Upper lobe of left lung (tissue), 6 donors: Measurements from ENCODE around the gene EZH2. TPM values are rescaled to one million over a fixed set of nuclear protein-coding genes. Genes with fewer than 3 reads are reported as not detected.

ENCODE experiments used
- ATAC-seq, 2 donors: fragments of 200-7000 bp; cut with Tn5 transposase; one replicate each; pipeline ENCODE4 v1.9.1; 2022; ENCODE audit warnings: mild to moderate bottlenecking in 2 of 2, moderate library complexity in 2 of 2; ENCODE audit not compliant: low FRiP score in 2 of 2
- DNase-seq, 2 donors: peaks; one replicate each; pipeline ENCODE4 v3.0.0-alpha.2; 2019 to 2020
- H3K27ac ChIP-seq, 4 donors: fragments of 200-600 bp; sonication (generic); one replicate each; pipeline ENCODE4 v1.5.1; 2016 to 2019
- H3K27me3 ChIP-seq, 4 donors: fragments of 200-600 bp; sonication (generic); one replicate each; pipeline ENCODE4 v1.5.1; 2017 to 2019
- H3K36me3 ChIP-seq, 4 donors: fragments of 200-600 bp; sonication (generic); one replicate each; pipeline ENCODE4 v1.5.1; 2016 to 2019
- H3K4me1 ChIP-seq, 4 donors: fragments of 200-600 bp; sonication (generic); one replicate each; pipeline ENCODE4 v1.5.1; 2018 to 2019
- H3K4me3 ChIP-seq, 4 donors: fragments of 200-600 bp; sonication (generic); one replicate each; pipeline ENCODE4 v1.5.1; 2017 to 2019; ENCODE audit warnings: mild to moderate bottlenecking in 2 of 4, moderate library complexity in 1 of 4
- H3K9me3 ChIP-seq, 4 donors: fragments of 200-600 bp; sonication (generic); one replicate each; pipeline ENCODE4 v1.5.1; 2018 to 2019
- CTCF ChIP-seq, 6 experiments: fragments of 450-650 bp in 4 of 6; fragments of 200-600 bp in 2 of 6; sonication (generic) in 2 of 6; IDR thresholded peaks; one replicate each; pipeline ENCODE4 v1.5.1; 2016 to 2019; ENCODE audit warnings: antibody characterized with exemption in 6 of 6
- EP300 ChIP-seq, 4 donors: sonication (generic); formaldehyde crosslinking; IDR thresholded peaks; one replicate each; pipeline ENCODE4 v1.5.1; 2017; ENCODE audit warnings: antibody characterized with exemption in 4 of 4, control low read depth in 2 of 4
- POLR2A ChIP-seq, 4 donors: fragments of 450-650 bp; IDR thresholded peaks; one replicate each; pipeline ENCODE4 v1.5.1; 2016 to 2017; ENCODE audit warnings: antibody characterized with exemption in 4 of 4, mild to moderate bottlenecking in 2 of 4
- POLR2AphosphoS5 ChIP-seq, 2 donors: sonication (generic); formaldehyde crosslinking; IDR thresholded peaks; one replicate each; pipeline ENCODE4 v1.5.1; 2017; ENCODE audit warnings: antibody characterized with exemption in 2 of 2
- WGBS, 2 donors: methylation state at CpG; one replicate each; pipeline ENCODE4 v1.1.5; 2017 to 2018; 5-methylcytosine and 5-hydroxymethylcytosine counted together
- total RNA-seq, 6 donors: library from RNA; depleted of rRNA in 4 of 6; stranded (reverse); fragments of >200 nt in 4 of 6; gene quantifications; one replicate each; pipeline versions ENCODE4 v1.1.0 to v1.2.1, GENCODE V29; 2016 to 2021
- donor health status: DM: no; HTN: no; CAD: no; lungs with moderate emphysema.
- donor health status: DM: no; HTN: yes; CAD: no; lungs with severe emphysema.

Gene EZH2
- total RNA-seq, 6 donors from 2014 or later: 0.89 to 4.6 (median 3.1) TPM

GRCh38 chr7:148871551-148871950 is 12.5 kb downstream of the EZH2 start:
- ATAC-seq (no peak), DNase-seq (no peak)
- H3K4me3 ChIP-seq: no peak overlapping the region
- no peak overlapping the region for H3K27ac ChIP-seq
- no peaks in the 10 kb centered on the region for H3K27me3 ChIP-seq
- 88 to 96% methylated on average over 5 of the region's 5 CpGs for WGBS, 2 donors
- no peaks in the 10 kb centered on the region for H3K4me1 ChIP-seq
- peaks cover 0 to 15% (median 0%) of the 10 kb centered on the region in 4 donors for H3K9me3 ChIP-seq
- TF ChIP-seq POLR2A (IDR thresholded peaks at IDR 0.05): no peak
- TF ChIP-seq CTCF (IDR thresholded peaks at IDR 0.05): no peak
- no peak for TF ChIP-seq POLR2AphosphoS5 (IDR thresholded peaks at IDR 0.05)
- no peak for TF ChIP-seq EP300 (IDR thresholded peaks at IDR 0.05)
- H3K36me3 ChIP-seq: no peaks in the 10 kb centered on the region

- 85 to 86% methylated on average over 3 of the region's 3 CpGs for WGBS, 2 donors
- Histone ChIP-seq H3K4me1 (no peaks in the 10 kb centered on the region), H3K4me3 (no peak overlapping the region), H3K36me3 (no peaks in the 10 kb centered on the region), H3K27me3 (no peaks in the 10 kb centered on the region), H3K27ac (no peak overlapping the region), H3K9me3 (peaks cover 0 to 15% (median 0%) of the 10 kb centered on the region in 4 donors)
- DNase-seq: no peak
- no peak for ATAC-seq
- TF ChIP-seq CTCF (IDR thresholded peaks at IDR 0.05) (no peak), EP300 (IDR thresholded peaks at IDR 0.05) (no peak), POLR2AphosphoS5 (IDR thresholded peaks at IDR 0.05) (no peak), POLR2A (IDR thresholded peaks at IDR 0.05) (no peak)
These were observed 13.1 kb downstream of the EZH2 start for GRCh38 chr7:148871030-148871429.

GRCh38 chr7:148868378-148868674 is 15.8 kb downstream of the EZH2 start:
- ATAC-seq: no peak

GRCh38 chr7:148867596-148868377 is 16.3 kb downstream of the EZH2 start:
- 79% methylated on average over 3 of the region's 3 CpGs for WGBS, 2 donors

More at GRCh38 chr7:148868378-148868674, 15.8 kb downstream of the EZH2 start:
- no peaks in the 10 kb centered on the region for H3K27me3 ChIP-seq
- TF ChIP-seq EP300 (IDR thresholded peaks at IDR 0.05): no peak
- TF ChIP-seq CTCF (IDR thresholded peaks at IDR 0.05): no peak
- no peak for TF ChIP-seq POLR2AphosphoS5 (IDR thresholded peaks at IDR 0.05)
- no peak for TF ChIP-seq POLR2A (IDR thresholded peaks at IDR 0.05)
- no peaks in the 10 kb centered on the region for H3K36me3 ChIP-seq
- peaks cover 0 to 15% (median 0%) of the 10 kb centered on the region in 4 donors for H3K9me3 ChIP-seq
- DNase-seq: no peak
- 70 to 71% methylated on average over 5 of the region's 5 CpGs for WGBS, 2 donors
- no peaks in the 10 kb centered on the region for H3K4me1 ChIP-seq
- H3K27ac ChIP-seq: no peak overlapping the region
- H3K4me3 ChIP-seq: no peak overlapping the region

More at GRCh38 chr7:148867596-148868377, 16.3 kb downstream of the EZH2 start:
- no peaks in the 10 kb centered on the region for H3K4me1 ChIP-seq
- H3K27ac ChIP-seq: no peak overlapping the region
- H3K9me3 ChIP-seq: peaks cover 0 to 15% (median 0%) of the 10 kb centered on the region in 4 donors
- no peak for DNase-seq
- TF ChIP-seq POLR2A (IDR thresholded peaks at IDR 0.05) (no peak), CTCF (IDR thresholded peaks at IDR 0.05) (no peak)
- no peak overlapping the region for H3K4me3 ChIP-seq
- H3K36me3 ChIP-seq: no peaks in the 10 kb centered on the region
- no peak for ATAC-seq
- no peaks in the 10 kb centered on the region for H3K27me3 ChIP-seq
